Measurements from ENCODE around the gene PP2D1. TPM values are rescaled to one million over a fixed set of nuclear protein-coding genes. Genes with fewer than 3 reads are reported as not detected.
A peak's percentile ranks its signal among the peaks of the same experiment; 100 is the strongest.
"Not testable (repeated sequence)": the region's sequence is repeated elsewhere in the genome, so short reads cannot be mapped to it uniquely, and the experiment has no call there.

PP2D1 gene
- total RNA-seq, 1 donor from 2014 or later: not detected

- DNase-seq: peak; percentile 74
Measured at GRCh38 chr3:20039765-20040547, 27.9 kb upstream of the PP2D1 start, which contains the start of gene KAT2B. KAT2B (plus strand) TSS chr3:20040446; CDS start chr3:20040478, 32 bp downstream.

- DNase-seq: no peak
Measured at GRCh38 chr3:20039466-20039764, 27.4 kb upstream of the PP2D1 start.

GRCh38 chr3:20038699-20039465 is 26.8 kb upstream of the PP2D1 start:
- no peak for DNase-seq

GRCh38 chr3:20037255-20037996 is 25.4 kb upstream of the PP2D1 start:
- DNase-seq: no peak

GRCh38 chr3:20035019-20035418 is 23.0 kb upstream of the PP2D1 start:
- no peak for DNase-seq

- not testable (repeated sequence) for DNase-seq
Measured at GRCh38 chr3:20031939-20032338, 19.9 kb upstream of the PP2D1 start.

GRCh38 chr3:20028905-20029331 is 16.9 kb upstream of the PP2D1 start:
- DNase-seq: no peak

- DNase-seq: no peak
Measured at GRCh38 chr3:20027136-20027535, 15.1 kb upstream of the PP2D1 start.

GRCh38 chr3:20023623-20024405 is 11.8 kb upstream of the PP2D1 start:
- DNase-seq: peak; percentile 21

- no peak for DNase-seq
Measured at GRCh38 chr3:20022954-20023622, 11.0 kb upstream of the PP2D1 start.

GRCh38 chr3:20016076-20016475 is 4.0 kb upstream of the PP2D1 start:
- not testable (repeated sequence) for DNase-seq

- no peak for DNase-seq
Measured at GRCh38 chr3:20015525-20015924, 3.5 kb upstream of the PP2D1 start.

- DNase-seq: no peak
Measured at GRCh38 chr3:20013396-20013795, 1.3 kb upstream of the PP2D1 start.

- DNase-seq: no peak
Measured at GRCh38 chr3:20008646-20009045, 3.4 kb downstream of the PP2D1 start.

GRCh38 chr3:20007960-20008359 is 4.1 kb downstream of the PP2D1 start:
- no peak for DNase-seq

- no peak for DNase-seq
Measured at GRCh38 chr3:20001932-20002331, 10.1 kb downstream of the PP2D1 start.

GRCh38 chr3:19997502-19997901 is 14.6 kb downstream of the PP2D1 start:
- no peak for DNase-seq

- no peak for DNase-seq
Measured at GRCh38 chr3:19994796-19995195, 17.3 kb downstream of the PP2D1 start.

- not testable (repeated sequence) for DNase-seq
Measured at GRCh38 chr3:19988904-19989303, 23.2 kb downstream of the PP2D1 start.

GRCh38 chr3:19972054-19972453 is 40.0 kb downstream of the PP2D1 start:
- no peak for DNase-seq

GRCh38 chr3:19970327-19970726 is 41.7 kb downstream of the PP2D1 start:
- DNase-seq: no peak

- DNase-seq: no peak
Measured at GRCh38 chr3:19967812-19968211, 44.3 kb downstream of the PP2D1 start.

Data from occipital lobe (tissue), 2 donors.